GM06990 (cell line): ENCODE measurements around the gene GOLGA3.

Experiments
- DNase-seq: peaks from one replicate; pipeline ENCODE4 v3.0.0-alpha.2; 2011; ENCODE audit not compliant: insufficient read length; ENCODE audit errors: extremely low read depth
- H3K27me3 ChIP-seq: replicated peaks from 2 replicates; pipeline ENCODE4 v1.6.0; 2011; ENCODE audit warnings: low read length; ENCODE audit not compliant: control insufficient read depth, insufficient read depth
- H3K36me3 ChIP-seq: 2 replicates; pipeline ENCODE4 v1.5.1; 2011; ENCODE audit warnings: low read length; ENCODE audit not compliant: control insufficient read depth, insufficient read depth
- H3K4me3 ChIP-seq: replicated peaks from 2 replicates; pipeline ENCODE4 v1.5.1; 2011; ENCODE audit warnings: low read depth, mild to moderate bottlenecking, control low read depth, low read length
- TF ChIP-seq, protein P1 (sequence below): IDR thresholded peaks from 2 replicates; pipeline ENCODE4 v1.5.1; 2011; ENCODE audit warnings: low read length, control low read depth, mild to moderate bottlenecking, inconsistent platforms; ENCODE audit not compliant: insufficient read depth, poor library complexity, severe bottlenecking

The GOLGA3 gene

DNA sequence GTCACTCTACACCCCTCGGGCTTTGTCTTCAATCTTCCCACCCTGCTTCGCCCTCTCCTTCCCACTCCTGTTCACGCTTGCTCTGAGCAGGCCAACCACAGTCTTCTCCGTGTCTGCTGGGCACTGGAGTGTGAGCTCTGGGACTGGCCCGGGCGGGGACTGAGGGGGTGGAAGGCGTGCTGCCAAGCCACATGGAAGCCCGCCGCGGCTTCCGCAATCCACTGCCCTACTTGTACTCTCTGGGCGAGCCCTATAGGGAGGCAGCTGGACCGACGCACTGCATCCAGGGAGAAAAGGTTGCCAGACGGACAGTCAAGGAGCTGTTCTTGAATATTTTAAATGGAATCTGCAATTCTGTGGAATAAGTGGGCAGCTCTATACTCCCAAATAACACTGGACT lies 24.8 kb downstream of the GOLGA3 start:
- Histone ChIP-seq H3K27me3 (no peaks in the 10 kb centered on the region), H3K4me3 (no peak overlapping the region), H3K36me3 (peaks cover 56% of the 10 kb centered on the region)
- DNase-seq, result no peak
- TF ChIP-seq, protein P1, sequence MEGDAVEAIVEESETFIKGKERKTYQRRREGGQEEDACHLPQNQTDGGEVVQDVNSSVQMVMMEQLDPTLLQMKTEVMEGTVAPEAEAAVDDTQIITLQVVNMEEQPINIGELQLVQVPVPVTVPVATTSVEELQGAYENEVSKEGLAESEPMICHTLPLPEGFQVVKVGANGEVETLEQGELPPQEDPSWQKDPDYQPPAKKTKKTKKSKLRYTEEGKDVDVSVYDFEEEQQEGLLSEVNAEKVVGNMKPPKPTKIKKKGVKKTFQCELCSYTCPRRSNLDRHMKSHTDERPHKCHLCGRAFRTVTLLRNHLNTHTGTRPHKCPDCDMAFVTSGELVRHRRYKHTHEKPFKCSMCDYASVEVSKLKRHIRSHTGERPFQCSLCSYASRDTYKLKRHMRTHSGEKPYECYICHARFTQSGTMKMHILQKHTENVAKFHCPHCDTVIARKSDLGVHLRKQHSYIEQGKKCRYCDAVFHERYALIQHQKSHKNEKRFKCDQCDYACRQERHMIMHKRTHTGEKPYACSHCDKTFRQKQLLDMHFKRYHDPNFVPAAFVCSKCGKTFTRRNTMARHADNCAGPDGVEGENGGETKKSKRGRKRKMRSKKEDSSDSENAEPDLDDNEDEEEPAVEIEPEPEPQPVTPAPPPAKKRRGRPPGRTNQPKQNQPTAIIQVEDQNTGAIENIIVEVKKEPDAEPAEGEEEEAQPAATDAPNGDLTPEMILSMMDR, result no peak

DNA sequence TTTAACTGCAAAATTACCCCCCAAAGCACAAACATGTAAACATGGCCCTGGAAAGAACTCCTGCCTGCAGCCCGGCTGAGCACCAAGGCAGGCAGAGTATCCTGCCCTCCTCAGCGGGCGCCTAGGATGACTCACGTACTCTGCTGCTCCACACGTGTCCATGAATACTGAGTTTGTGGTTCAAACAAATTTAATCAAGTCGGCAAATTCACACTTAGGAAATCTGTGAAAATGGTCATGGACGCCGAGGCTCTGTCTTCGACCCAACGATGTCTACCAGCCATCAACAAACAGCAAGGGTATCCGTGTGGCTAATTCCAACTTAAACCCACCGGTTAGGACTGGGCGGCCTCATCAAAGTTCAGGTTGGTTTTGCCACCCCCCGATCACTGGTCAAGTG lies 25.5 kb downstream of the GOLGA3 start:
- Histone ChIP-seq H3K27me3 (no peaks in the 10 kb centered on the region), H3K36me3 (peaks cover 51% of the 10 kb centered on the region), H3K4me3 (no peak overlapping the region)
- no peak for DNase-seq
- TF ChIP-seq, protein P1, result no peak

DNA sequence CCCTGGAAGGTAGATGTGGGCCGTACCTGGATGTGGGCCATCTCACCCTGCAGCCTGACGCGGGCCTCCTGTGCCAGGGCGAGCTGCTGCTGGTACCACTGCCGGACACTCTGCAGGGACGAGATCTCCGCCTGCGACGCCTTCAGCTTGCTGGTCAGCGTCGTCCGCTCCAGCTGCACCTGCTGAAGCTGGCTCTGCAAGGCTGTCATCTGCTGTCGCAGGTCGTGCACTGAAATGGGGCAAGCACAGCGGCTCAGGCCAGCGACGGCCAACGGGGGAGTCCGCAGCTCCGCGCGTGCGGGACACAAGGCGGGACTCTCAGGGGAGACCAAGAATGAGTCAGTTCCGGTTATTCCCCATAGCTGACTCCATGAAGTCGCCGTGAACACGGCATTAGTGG lies 26.9 kb downstream of the GOLGA3 start:
- Histone ChIP-seq H3K27me3 (no peaks in the 10 kb centered on the region), H3K36me3 (peaks cover 49% of the 10 kb centered on the region), H3K4me3 (no peak overlapping the region)
- TF ChIP-seq, protein P1, result no peak
- no peak for DNase-seq

DNA sequence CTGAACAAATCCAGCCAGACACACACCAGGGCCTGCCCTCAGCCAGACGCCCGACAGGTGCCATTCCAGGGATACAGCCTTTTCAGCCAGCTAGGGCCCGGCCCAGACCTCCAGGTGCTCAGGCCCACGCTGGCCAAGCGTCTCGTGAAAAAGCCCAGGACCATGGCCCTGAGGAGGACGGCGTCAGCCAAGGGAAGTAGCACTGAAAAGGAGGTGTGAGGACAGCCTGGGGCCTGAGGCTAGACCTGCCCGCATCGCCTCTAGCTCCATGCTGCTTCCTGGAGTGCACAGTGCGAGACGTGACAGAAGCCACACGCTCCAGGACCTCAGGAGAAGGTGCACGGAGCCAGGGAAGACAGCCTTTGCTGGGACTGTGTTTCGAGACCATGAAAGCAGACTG lies 29.8 kb downstream of the GOLGA3 start:
- TF ChIP-seq, protein P1, result no peak
- no peaks in the 10 kb centered on the region for H3K27me3 ChIP-seq
- H3K36me3 ChIP-seq, result peaks cover 45% of the 10 kb centered on the region
- no peak overlapping the region for H3K4me3 ChIP-seq
- DNase-seq, result no peak

DNA sequence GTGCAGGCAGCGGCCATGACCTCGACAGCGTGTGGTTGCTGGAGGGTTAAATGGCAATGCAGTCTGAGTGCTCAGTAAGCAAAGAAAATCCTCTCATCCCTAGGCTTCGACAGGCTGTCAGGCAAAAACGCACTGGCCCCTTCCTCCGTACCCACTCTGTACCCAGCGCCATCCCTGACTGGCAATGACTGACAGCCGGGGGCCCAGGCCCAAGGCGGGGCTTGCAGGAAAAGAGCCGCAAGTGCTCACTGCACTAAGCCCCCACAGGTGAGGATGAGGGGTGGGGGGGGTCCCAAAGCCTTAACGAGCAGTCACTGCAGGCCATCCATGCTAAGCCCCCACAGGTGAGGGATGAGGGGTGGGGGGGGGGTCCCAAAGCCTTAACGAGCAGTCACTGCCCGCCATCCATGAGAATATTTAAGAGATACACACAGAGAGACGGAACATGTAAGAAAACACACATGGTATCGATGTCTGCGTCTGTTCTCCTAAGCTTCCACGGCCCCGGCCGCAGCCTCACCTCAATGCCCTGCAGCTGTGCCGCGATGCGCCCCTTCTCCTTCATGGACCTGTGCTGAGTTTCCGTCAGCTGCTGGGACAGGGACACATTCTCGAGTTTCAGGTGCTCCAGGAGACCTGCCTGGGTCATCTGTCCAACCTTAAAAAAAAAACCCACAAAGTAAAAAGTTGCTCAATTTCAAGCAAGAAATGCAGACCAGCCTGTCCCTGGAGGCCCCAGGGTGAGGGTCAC lies 30.7 kb downstream of the GOLGA3 start:
- DNase-seq, result no peak
- Histone ChIP-seq H3K27me3 (no peaks in the 10 kb centered on the region), H3K4me3 (no peak overlapping the region), H3K36me3 (peaks cover 42% of the 10 kb centered on the region)
- TF ChIP-seq, protein P1, result no peak
